ENCODE measurements around the gene APRT.

DNA sequence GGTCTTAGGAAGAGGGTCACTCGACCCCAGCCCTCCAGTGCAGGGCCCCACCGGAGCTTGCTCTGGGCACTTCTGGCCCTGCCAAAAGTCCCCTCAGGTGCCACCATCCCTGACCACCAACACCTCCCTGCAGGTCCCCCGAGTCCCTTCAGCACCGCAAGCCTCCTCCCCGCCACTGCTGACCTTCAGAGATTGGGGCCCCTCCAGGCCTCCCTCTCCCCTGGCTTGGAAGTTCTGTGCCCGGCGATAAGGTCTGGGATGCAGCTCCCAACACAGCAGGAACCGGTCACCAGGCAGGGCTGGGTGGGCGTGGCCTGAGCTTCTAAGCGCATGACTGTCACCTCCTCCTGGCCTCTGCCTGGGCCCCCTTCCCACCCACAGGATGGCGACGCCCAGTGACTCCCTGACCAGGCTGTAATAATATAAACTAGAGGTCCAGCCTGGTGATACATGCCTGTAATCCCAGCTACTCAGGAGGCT lies 37.9 kb downstream of the APRT start:
- TF ChIP-seq, protein P1, sequence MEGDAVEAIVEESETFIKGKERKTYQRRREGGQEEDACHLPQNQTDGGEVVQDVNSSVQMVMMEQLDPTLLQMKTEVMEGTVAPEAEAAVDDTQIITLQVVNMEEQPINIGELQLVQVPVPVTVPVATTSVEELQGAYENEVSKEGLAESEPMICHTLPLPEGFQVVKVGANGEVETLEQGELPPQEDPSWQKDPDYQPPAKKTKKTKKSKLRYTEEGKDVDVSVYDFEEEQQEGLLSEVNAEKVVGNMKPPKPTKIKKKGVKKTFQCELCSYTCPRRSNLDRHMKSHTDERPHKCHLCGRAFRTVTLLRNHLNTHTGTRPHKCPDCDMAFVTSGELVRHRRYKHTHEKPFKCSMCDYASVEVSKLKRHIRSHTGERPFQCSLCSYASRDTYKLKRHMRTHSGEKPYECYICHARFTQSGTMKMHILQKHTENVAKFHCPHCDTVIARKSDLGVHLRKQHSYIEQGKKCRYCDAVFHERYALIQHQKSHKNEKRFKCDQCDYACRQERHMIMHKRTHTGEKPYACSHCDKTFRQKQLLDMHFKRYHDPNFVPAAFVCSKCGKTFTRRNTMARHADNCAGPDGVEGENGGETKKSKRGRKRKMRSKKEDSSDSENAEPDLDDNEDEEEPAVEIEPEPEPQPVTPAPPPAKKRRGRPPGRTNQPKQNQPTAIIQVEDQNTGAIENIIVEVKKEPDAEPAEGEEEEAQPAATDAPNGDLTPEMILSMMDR (IDR thresholded peaks at IDR 0.05; ENCODE audit: low read depth, low read length, poor library complexity, severe bottlenecking): no peak
- TF ChIP-seq EZH2phosphoT487 (IDR thresholded peaks at IDR 0.05; ENCODE audit: borderline replicate concordance, low read length): no peak

Data from DOHH2 (cell line).